NCI-H69 (cell line): ENCODE data around the gene VCL.
"Not testable (repeated sequence)": the region's sequence is repeated elsewhere in the genome, so short reads cannot be mapped to it uniquely, and the experiment has no call there.

Experiments
- DNase-seq: peaks from one replicate; lab custom pipeline; 2025; lab: John Stamatoyannopoulos, UW

VCL gene

DNA sequence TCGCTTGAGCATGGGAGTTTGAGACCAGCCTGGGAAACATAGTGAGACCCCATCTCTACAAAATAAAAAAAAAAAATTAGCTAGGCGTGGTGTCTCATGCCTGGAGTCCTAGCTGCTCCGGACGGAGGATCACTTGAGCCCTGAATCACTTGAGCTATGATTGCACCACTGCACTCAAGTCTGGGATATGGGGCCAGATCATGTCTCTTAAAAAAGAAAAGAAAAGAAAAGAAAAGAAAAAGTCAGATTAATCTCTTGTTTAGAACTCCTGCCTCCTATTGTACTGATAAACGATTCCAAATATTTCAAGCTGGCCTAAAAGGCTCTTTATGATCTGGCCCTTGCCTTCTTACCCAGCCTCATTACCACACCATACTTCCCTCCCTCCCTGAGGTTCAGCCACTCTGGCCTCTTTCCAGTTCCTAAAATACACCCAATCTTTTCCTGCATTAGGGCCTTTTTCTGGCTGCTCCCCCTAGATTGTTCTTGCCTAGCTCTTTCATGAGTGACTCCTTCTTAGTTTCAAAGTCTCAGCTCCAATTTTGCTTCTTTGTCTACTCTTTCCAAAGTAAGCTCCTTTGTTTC lies 41.7 kb downstream of the VCL start:
- DNase-seq: no peak

DNA sequence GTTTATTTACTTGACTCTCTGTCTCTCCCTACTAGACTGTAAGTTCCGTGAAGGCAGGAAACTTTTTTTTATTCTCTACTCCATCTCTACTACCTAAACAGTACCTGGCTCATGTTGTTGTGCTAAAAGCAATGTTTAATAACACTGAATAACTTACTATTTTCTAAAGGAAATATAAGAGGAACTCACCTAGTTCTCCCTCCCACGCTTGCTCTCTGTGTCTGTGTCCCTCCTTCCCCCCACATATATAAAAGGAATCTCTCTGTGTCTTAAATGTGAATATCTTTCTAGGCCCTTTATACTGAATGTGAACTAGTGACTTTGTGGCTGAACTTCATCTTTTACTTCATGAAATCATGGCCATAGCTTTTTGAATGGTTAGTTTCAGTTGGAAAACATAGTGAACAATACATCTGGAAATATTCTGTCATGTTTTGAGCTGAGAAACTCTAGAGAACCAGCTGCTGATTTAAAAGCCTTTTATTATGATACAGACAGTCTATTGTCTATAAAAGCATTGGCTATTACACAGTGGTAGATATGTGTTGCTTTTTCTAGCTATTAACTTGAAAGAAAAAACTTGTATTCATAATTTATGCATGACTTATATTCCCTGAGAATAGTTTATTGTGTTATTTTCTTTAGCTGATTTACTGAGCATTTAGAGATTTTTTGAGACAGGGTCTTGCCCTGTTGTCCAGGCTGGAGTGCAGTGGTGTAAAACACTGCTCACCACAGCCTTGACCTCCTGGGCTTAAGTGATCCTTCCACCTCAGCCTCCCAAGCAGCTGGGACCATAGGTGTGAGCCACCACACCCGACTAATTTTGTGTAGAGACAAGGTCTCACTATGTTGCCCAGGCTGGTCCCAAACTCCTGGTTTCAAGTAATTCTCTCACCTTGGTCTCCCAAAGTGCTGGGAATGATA lies 42.5 kb downstream of the VCL start:
- no peak for DNase-seq

DNA sequence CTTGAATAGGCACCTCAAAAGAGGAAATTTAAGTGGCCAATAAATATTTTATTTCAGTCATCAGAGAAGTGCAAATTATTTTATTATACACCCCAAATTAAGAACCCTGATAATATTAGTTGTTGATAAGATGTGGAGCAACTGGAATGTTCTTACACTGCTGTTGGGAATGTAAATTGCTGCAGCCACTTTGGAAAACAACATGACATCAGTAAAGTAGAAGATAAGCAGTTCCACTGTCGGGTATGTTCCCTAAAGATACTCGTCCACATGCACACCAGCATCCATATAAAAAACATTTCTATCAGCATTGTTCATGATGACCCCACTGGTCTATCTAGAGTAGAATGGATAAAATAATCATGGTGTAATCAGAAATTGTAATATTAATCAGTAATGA lies 46.5 kb downstream of the VCL start:
- no peak for DNase-seq

DNA sequence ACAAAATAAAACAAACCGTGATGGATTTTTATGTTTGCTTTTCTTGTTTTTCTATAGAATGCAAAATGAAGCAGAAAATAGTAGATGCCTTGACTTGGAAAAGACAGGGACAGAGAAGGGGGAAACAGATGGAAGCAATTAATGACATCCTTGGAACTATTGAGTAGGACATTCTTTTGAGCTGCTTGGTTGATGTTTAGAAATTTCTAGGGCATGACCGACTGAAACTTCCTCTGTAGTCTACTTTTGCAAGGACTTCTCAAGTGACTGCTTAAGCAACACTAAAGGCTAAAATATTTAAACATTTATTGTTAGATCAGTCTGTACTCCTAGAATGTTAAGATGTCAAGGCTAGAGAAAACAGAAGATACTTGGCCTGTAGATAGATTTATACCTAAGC lies 49.4 kb downstream of the VCL start:
- DNase-seq: no peak

DNA sequence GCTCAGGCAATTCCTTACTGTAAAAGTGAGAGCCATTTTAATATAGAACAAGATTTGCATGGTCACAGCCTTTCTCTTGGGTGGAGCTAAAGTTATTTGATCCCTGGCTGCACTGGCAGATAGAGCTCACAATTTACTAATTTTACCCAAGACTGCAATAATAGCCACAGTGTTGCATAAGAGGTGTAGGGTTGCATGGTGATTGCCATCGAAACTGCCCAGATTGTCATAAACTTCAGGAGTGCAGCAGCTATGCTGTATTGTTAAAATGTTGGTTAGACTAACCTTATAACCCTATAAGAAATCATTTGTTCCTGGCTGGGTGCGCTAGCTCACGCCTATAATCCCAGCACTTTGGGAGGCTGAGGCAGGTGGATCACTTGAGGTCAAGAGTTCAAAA lies 50.0 kb downstream of the VCL start:
- DNase-seq: peak; percentile 8

DNA sequence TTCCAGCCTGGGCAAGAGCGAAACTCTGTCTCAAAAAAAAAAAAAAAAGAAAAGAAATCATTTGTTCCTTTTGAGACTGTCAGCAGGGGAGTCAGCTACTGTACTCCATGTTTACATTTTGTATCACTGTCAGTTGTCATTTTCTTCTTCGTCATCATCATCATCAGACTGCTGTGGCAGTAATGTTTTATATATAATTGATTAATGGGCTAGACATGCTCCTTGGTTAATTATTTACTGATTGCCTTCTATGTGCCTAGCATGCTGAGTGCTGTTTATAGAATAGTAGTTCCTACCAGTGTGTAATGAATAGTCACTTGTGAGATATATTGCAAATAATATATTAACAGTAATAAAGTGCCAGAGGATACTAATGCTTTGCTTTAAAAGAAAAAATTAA lies 50.5 kb downstream of the VCL start:
- no peak for DNase-seq

DNA sequence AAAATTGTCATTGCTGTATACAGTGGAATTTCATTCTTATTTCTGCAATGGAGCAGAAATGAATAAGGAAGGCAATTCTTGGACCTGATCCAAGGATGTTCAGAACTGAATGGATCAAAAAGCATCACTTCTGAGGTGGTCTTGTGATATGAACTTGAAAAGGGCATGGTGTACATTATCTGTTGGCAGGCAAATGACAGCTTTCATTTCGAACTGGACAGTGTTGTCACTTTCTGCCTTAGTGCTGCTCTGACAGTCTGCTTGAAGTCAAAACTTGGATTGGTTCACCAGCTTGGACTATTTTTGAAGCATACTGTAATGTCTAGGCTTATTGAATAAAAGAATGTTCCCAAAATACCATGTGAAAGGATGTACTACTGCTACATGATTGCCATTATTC lies 52.0 kb downstream of the VCL start:
- DNase-seq: no peak

DNA sequence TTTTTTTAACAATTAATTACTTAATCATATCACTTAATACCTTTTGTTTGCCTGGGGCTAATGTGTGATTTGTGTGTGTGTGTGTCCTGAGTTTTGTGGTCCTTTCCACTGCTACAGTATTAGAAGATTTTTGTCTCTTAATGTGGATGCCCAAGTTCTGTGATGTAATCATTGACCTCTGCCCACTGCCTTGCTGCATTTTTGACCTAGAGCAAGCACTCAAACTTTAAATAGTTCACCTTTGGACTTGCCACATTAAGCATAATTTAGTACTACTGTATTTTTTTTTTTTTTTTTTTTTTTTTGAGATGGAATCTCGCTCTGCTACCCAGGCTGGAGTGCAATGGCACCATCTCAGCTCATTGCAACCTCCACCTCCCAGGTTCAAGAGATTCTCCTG lies 52.7 kb downstream of the VCL start:
- DNase-seq: no peak

DNA sequence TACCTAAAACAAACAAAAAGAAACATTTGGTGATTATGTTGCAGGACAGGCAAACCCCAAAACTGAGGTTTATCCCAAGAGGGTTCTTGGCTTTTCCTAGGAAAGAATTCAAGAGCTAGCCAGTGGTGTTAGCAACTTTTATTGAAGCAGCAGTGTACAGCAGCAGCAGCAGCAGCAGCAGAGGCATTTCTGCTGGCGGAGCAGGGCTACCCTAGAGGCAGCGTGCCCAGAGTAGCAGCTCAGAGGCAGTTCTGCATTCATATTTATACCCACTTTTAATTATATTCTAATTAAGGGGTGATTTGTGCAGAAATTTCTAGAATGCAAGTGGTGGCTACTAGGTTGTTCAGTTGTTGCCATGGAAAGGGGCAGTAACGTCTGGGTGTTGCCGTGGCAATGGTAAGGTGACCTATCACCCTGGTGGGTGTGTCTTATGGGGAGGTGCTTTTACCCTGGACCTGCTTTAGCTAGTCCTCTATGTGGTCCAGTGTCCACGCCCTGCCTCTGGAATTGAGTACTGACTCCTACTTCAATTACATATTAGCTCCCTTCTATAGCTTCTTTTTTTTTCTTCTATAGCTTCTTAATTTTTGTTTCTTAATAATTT lies 53.9 kb downstream of the VCL start:
- DNase-seq: peak; percentile 2

DNA sequence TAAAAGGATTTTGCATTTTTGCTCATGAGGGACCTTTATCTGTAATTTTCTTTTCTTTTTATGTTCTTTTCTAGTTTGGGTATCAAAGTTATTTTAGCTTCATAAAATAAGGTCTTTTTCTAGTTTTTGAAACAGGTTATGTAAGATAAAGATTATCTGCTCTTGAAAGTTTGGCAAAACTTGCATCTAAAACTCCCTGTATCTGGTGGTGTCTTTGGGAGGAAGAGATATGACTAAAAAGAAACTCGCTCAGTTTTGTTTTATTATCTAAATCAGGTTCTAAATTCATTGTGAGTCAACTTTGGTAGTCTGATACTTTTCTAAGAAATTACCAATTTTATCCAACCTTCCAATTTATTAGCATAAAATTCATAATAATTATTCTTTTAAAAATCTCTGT lies 55.1 kb downstream of the VCL start:
- no peak for DNase-seq

DNA sequence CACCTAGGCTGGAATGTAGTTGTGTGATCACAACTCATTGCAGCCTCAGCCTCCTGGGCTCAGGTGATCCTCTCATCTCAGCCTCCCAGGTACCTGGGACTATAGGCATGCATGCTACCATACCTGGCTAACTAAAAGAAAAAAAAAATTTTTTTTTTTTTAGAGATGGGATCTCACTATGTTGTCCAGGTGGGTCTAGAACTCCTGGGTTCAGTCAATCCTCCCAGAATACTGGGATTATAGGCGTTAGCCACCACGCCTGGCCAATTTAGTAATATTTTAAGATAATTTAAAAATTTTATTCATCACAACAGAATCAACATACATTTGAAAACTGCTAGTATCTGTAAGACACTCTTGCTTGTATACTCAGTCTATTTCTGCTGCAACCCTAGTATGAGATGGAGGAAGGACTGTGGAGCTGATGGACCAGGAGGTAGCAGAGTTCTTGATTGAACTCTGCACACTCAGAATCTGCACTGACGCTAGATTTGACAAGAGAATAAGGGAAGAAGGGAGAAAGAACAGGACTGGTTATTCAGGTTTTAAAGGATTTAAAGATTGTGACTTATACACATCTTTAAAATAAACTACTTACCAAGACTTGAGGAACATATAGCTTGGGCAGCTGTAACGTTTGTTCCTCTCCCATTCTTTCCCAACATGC lies 57.6 kb downstream of the VCL start:
- no peak for DNase-seq

DNA sequence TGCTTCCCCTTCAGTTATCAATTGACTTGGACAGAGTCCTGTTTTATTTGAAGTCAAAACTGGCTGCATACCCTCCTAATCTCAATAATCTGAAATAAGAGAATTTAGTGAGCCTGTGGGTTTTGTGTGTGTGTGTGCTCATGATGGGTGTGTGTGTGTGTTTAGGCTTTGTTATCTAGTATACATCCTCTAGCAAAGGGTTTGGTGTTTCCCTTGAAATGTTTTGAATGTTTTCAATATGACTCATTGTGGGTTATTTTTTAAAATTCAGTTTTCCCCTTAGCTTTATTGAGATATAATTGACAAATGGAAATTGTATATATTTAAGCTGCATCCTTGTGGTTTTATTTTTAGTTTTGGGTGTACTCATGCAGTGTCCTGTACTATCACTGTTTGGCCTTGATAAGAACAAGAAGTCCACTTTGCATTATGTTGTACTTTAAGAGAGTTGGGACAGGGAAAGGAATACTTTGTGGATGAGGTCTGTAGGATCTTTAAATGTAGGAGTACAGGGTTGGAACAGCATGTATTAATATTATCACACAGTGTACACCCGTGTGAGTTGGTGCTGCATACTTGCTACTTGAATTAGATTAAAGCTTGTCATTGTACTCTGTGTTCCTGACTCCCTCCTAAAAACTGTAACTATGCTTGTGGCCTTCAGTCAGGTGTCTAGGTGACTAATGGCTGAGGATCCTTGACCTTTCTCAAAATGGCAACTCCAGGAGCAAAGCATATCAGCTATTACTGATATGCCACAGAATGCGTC lies 58.3 kb downstream of the VCL start:
- DNase-seq: no peak

DNA sequence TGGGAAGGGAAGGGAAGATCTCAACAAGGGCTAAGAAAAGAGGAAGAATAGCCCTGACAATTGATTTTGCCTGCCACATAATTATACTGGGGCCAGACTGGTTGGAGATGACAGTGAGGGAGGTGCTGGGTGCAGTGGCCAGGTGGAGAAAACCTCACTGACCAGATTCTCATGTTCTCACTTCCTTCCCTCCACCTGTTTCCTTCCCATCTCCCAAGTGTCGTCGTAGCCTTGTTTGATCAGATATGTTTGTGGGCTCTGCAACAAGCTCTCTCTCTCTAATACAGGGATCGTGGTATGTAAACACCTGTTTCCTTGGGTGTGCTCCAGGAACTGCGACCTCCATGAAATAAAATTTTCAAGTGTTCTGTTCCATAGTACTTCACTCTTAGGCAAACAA lies 60.2 kb downstream of the VCL start:
- DNase-seq: no peak

DNA sequence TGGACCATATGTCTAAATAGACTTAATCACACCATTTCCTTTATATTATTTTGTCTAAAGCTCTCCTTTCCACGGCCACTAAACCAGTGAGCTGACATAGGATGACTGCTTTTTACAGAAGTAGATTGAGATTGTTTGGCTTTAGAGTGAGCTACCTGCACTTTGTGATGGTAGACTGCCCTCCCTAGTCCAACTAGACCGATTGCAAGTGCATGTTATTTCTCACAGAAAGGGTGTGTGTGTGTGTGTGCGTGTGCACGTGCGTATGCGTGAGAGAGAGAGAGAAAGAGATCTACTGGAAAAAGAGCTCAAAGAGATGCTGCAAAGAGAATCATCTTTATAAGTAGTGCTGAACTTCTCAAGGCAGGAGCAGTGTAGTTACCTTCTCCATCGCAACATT lies 60.7 kb downstream of the VCL start:
- DNase-seq: peak; percentile 28

DNA sequence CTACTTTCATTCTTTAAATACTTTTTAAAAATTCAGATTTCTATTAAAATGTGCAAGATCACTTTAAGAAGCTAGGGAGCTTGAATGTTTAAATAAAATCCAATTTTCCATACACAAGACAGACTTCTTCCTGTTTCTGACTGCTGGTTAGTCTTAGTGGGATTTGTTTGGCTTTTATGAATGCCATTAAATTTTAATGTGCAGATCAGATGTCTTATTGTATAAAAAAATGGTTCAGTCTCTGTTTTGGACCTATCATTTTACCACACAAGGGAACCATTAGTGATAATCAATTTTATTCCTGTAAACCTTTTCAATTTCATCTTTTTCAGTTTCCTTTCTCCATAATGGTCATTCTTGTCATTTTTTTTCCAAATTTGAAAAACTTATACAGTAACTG lies 63.2 kb downstream of the VCL start:
- DNase-seq: no peak

DNA sequence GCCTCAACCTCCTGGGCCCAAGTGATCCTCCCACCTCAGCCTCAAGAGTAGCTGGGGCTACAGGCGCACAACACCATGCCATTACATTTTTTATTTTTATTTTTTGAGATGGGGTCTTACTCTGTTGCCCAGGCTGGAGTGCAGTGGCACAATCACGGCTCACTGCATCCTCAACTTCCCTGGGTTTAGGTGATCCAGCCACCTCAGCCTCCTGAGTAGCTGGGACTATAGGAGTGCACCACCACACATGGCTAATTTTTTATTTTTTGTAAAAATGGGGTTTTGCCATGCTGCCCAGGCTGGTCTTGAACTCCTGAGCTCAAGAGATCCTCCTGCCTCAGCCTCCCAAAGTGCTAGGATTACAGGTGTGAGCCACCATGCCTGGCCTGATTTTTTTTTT lies 64.1 kb downstream of the VCL start:
- not testable (repeated sequence) for DNase-seq

DNA sequence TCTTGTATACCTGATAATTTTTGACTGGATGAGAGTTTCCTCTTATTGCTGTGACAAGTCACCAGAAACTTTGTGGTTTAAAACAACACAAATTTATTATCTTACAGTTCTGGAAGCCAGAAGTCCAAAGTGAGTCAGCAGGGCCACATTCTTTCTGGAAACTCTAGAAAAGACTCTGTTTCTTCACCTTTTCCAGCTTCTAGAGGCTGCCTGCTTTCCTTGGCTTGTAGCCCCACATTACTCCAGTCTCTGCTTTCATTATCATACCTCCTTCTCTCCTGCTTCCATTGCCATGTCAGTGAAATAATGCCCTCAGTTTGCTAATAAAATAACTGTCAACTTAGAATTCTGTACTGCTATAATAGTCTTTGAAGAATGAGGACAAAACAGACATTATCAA lies 65.3 kb downstream of the VCL start:
- no peak for DNase-seq

DNA sequence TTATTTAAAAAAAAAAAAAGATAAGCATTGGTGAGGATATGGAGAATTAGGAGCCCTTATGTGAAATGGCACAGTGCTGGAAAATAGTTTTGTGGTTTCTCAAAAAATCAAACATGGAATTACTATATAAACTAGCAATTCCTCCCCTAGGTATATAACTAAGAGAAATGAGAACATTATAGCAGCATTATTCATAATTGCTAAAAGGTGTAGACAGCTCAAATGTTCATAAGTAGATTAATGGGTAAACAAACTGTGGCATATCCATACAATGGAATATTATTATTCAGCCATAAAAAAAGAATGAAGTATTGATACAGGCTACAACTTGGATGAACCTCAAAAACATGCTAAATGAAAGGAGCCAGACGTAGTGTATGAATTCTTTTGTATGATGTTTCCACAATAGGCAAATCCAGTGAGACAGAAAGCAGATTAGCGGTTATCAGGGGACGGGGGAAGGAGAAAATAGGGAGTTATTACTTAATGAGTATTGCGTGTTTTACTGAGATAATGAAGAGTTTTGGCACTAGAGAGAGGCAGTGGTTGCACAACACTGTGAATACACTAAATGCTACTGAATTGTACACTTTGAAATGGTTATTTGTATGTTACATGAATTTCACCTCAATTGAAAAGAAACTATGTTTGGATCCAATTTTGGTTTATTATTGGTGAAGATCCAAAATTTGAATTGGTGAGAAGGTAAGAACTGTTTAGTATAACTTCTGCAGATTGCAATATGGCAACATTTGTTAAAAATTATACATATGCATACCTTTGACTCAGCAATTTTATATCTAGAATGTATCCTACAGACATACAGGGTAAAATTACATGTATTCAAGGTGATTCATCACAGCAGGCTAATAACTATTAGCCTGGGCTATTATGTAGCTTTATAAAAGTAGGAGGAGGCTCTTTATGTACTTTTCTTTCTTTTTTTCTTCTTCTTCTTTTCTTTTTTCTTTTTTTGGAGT lies 69.7 kb downstream of the VCL start:
- peak; percentile 4 for DNase-seq

DNA sequence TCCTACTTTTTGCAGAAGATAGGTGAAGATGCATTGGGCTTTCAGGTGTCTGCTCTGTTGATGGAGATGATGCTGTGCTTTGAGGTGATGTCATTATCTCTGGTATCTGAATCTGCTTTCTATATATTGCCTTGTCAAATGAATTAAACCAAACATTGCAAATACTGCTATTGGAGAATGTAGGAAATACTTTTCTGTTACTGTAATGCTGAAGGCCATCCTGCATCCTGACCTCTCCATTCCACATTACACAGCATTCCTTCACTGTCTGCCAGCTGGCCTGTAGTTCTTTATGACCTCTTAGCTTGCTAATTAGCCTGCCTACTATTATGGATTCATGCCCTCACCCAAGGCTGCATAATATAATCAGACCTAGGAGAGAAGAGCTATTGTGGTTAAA lies 73.2 kb downstream of the VCL start:
- no peak for DNase-seq

DNA sequence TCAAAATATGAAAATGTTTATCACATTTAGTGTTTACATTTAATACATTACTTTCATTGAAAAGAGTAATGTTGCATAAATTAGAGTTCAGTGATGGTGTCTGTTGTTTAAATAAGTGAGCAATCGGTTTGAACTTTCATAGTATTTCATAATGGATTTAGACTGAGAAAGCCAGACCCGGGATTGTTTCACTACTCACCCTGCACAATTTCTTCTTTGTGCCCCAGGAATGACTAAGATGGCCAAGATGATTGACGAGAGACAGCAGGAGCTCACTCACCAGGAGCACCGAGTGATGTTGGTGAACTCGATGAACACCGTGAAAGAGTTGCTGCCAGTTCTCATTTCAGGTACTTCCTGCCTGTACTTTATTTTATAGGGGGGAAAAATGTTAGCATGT lies 74.6 kb downstream of the VCL start:
- DNase-seq: no peak

DNA sequence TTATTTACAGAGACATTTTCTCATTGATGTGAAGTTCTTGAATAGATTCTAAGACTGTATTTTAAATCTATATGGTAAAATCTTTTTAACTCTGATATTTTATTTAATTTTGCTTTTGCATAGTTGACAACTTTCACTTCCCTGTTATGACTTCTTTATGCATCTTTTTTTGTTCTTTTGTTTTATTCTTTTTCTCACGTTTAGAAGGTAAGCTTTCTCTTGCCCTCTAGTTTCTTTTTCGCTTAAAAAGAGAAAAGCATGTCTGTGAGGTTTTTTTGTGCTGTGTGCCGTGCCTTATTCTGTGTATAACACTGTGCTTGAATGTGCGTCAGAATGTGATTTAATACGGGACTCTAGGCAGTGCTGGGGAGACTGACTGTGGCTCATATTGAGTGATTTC lies 78.0 kb downstream of the VCL start:
- no peak for DNase-seq
